Measurements from ENCODE around the gene SPATS2. TPM values are rescaled to one million over a fixed set of nuclear protein-coding genes. Genes with fewer than 3 reads are reported as not detected.

The SPATS2 gene
- total and polyA plus RNA-seq, 9 donors: 9.1 to 28.2 (median 15.2) TPM

- Histone ChIP-seq H3K4me3 (no peak overlapping the region), H3K27ac (no peak overlapping the region), H3K27me3 (no peaks in the 10 kb centered on the region), H3K36me3 (no peaks in the 10 kb centered on the region), H3K9me3 (no peaks in the 10 kb centered on the region), H3K4me1 (ENCODE audit: insufficient read depth) (no peaks in the 10 kb centered on the region)
- TF ChIP-seq, protein P1, sequence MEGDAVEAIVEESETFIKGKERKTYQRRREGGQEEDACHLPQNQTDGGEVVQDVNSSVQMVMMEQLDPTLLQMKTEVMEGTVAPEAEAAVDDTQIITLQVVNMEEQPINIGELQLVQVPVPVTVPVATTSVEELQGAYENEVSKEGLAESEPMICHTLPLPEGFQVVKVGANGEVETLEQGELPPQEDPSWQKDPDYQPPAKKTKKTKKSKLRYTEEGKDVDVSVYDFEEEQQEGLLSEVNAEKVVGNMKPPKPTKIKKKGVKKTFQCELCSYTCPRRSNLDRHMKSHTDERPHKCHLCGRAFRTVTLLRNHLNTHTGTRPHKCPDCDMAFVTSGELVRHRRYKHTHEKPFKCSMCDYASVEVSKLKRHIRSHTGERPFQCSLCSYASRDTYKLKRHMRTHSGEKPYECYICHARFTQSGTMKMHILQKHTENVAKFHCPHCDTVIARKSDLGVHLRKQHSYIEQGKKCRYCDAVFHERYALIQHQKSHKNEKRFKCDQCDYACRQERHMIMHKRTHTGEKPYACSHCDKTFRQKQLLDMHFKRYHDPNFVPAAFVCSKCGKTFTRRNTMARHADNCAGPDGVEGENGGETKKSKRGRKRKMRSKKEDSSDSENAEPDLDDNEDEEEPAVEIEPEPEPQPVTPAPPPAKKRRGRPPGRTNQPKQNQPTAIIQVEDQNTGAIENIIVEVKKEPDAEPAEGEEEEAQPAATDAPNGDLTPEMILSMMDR (IDR thresholded peaks at IDR 0.05): no peak
- no peak for TF ChIP-seq POLR2A (IDR thresholded peaks at IDR 0.05)
- no peak for DNase-seq
- 76 to 95% (median 90%) methylated on average over 3 of the region's 3 CpGs for WGBS, 3 donors
- intact Hi-C loops (cut with DNase I): no loop called here
These were observed 84.4 kb downstream of the SPATS2 start for GRCh38 chr12:49451468-49452259.

- intact Hi-C loops (cut with DNase I): no loop called here
- H3K36me3 ChIP-seq: no peaks in the 10 kb centered on the region
- 97 to 99% (median 98%) methylated on average over 6 of the region's 6 CpGs for WGBS, 3 donors
- no peaks in the 10 kb centered on the region for H3K4me1 ChIP-seq (ENCODE audit: insufficient read depth)
- no peak overlapping the region for H3K4me3 ChIP-seq
- H3K27me3 ChIP-seq: no peaks in the 10 kb centered on the region
- no peak overlapping the region for H3K27ac ChIP-seq
- no peaks in the 10 kb centered on the region for H3K9me3 ChIP-seq
- TF ChIP-seq POLR2A (IDR thresholded peaks at IDR 0.05): no peak
- no peak for DNase-seq
These were observed 88.2 kb downstream of the SPATS2 start for GRCh38 chr12:49455501-49455900.

DNA sequence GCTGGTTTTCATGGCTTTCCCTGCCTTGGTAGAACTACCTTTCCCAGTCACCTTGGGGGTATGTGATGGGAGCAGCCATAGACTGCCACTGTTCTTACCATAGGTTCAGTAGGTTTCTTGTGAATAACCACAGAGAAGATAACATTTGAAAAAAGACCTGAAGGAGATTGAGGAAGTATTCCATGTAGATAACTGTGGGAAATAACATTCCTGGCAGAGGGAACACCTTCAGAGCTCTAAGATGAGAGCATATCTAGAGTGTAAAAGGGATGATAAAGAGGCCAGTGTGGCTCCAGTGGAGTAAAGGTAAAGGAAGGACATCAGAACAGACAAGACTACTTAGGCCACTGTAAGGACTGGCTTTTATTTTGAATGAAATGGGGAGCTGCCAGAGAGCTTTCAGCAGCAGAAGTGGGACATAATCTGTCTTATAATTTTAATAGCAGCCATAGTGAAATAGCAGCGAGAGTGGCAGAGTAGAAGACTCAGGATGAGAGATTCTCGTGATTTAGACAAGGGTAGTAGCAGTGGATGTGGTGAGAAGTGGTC is 88.9 kb downstream of the SPATS2 start:
- Histone ChIP-seq H3K4me3 (no peak overlapping the region), H3K27me3 (no peaks in the 10 kb centered on the region), H3K9me3 (no peaks in the 10 kb centered on the region), H3K36me3 (no peaks in the 10 kb centered on the region), H3K4me1 (ENCODE audit: insufficient read depth) (no peaks in the 10 kb centered on the region), H3K27ac (no peak overlapping the region)
- intact Hi-C loops (cut with DNase I): no loop called here
- TF ChIP-seq POLR2A (IDR thresholded peaks at IDR 0.05): no peak
- TF ChIP-seq, protein P1 (IDR thresholded peaks at IDR 0.05): no peak
- no peak for TF ChIP-seq EP300 (IDR thresholded peaks at IDR 0.05)
- no peak for DNase-seq
- 72 to 100% (median 91%) methylated on average over 2 of the region's 2 CpGs for WGBS, 3 donors

- H3K4me1 ChIP-seq (ENCODE audit: insufficient read depth): no peaks in the 10 kb centered on the region
- no peak for TF ChIP-seq POLR2A (IDR thresholded peaks at IDR 0.05)
- TF ChIP-seq EP300 (IDR thresholded peaks at IDR 0.05): no peak
- TF ChIP-seq, protein P1 (IDR thresholded peaks at IDR 0.05): no peak
- H3K9me3 ChIP-seq: no peaks in the 10 kb centered on the region
- no peaks in the 10 kb centered on the region for H3K27me3 ChIP-seq
- H3K27ac ChIP-seq: no peak overlapping the region
- H3K4me3 ChIP-seq: no peak overlapping the region
- intact Hi-C loops (cut with DNase I): no loop called here
- DNase-seq: no peak
- no peaks in the 10 kb centered on the region for H3K36me3 ChIP-seq
- 63 to 78% (median 66%) methylated on average over 3 of the region's 3 CpGs for WGBS, 3 donors
These were observed 91.6 kb downstream of the SPATS2 start for GRCh38 chr12:49458816-49459215.

DNA sequence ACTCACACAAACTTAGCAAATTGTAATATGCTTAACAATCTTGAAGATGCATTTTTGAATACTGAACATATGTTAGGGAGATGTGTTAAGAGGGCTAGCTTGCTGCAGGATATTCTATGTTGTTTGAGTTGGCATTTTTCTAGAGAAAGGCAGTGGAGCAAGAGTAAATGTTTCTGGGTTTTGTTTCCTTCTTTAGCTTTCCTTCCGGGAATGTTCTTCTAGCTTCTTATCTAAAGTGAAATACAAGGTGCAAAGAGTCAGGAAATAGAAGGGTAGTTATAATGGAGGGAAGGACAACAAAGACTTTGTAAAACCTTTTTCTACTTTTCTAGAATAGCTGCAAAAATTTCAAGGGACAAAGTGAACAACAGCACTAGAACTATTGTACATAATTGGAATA is 94.0 kb downstream of the SPATS2 start:
- no peaks in the 10 kb centered on the region for H3K27me3 ChIP-seq
- H3K27ac ChIP-seq: no peak overlapping the region
- no peak for DNase-seq
- no peak for TF ChIP-seq POLR2A (IDR thresholded peaks at IDR 0.05)
- TF ChIP-seq EP300 (IDR thresholded peaks at IDR 0.05): no peak
- TF ChIP-seq, protein P1 (IDR thresholded peaks at IDR 0.05): no peak
- no peaks in the 10 kb centered on the region for H3K36me3 ChIP-seq
- H3K4me3 ChIP-seq: no peak overlapping the region
- WGBS, 3 donors: 8 to 17% (median 15%) methylated on average over 1 of the region's 1 CpG
- intact Hi-C loops (cut with DNase I): no loop called here
- H3K4me1 ChIP-seq (ENCODE audit: insufficient read depth): no peaks in the 10 kb centered on the region
- no peaks in the 10 kb centered on the region for H3K9me3 ChIP-seq

Data from ovary (tissue), 9 donors.